GM19438 (cell line): Measurements from ENCODE around the gene ANKS3.
"Not testable (repeated sequence)": the region's sequence is repeated elsewhere in the genome, so short reads cannot be mapped to it uniquely, and the experiment has no call there.

Experiments used
- ATAC-seq: cut with Tn5 transposase; IDR thresholded peaks from one replicate; pipeline ENCODE4 v1.9.1; 2021; ENCODE audit warnings: low read depth; ENCODE audit not compliant: unreplicated experiment

Gene ANKS3

DNA sequence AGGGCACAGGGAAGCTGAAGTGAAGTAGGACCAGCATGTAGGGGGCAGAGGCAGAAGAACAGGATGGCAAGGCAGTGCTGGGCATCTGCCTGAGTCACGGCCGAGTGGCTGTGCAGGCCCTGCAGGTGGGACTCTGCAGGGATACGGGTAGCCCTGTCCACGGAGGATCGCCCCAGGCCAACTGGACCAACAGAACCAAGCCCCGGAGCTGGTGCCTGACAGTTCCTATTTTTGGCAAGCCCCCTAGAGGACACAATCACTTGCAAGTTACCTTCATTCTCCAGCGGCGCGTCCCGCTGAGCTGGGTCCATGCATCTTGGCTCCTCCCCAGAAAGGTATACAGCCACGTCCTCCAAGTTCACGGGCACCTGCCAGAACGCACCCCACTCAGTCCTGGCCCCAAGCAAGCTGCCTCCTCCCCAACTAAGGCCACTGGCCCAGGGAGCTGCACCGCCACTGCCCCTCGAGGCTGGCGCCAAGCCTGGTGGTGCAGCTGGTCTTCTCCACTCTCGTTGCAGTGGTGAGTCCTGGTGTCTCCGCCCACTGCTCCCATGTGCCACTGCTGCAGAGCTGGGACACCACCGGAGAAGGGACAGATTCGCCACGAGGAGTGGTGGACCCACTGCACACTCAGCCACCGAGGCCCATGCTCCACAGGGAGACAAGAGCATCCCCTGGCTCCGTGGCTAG lies 26.3 kb upstream of the ANKS3 start:
- no peak for ATAC-seq

DNA sequence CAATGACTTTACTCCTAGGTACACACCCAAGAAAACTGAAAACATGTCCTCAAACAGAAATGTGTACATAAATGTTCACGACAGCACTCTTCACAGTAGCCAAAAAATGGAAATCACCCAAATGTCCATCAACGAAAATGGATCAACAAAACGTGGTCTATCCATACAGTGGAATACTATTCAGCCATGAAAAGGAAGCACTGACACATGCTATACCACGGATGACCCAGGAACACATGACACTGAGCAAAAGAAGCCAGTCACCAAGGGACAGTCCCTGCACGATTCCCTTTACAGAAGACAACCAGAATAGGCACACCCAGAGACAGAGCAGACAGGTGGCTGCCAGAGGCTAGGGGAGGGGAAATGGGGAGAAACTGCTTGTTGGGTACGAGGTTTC lies 21.6 kb upstream of the ANKS3 start:
- no peak for ATAC-seq

GRCh38 chr16:4754865-4755264 lies 20.8 kb upstream of the ANKS3 start:
- ATAC-seq, result no peak

GRCh38 chr16:4753227-4753626 lies 19.2 kb upstream of the ANKS3 start:
- ATAC-seq, result no peak

- ATAC-seq, result no peak
Measured at GRCh38 chr16:4752351-4753100, 18.5 kb upstream of the ANKS3 start.

GRCh38 chr16:4750896-4751295 lies 16.8 kb upstream of the ANKS3 start:
- no peak for ATAC-seq

DNA sequence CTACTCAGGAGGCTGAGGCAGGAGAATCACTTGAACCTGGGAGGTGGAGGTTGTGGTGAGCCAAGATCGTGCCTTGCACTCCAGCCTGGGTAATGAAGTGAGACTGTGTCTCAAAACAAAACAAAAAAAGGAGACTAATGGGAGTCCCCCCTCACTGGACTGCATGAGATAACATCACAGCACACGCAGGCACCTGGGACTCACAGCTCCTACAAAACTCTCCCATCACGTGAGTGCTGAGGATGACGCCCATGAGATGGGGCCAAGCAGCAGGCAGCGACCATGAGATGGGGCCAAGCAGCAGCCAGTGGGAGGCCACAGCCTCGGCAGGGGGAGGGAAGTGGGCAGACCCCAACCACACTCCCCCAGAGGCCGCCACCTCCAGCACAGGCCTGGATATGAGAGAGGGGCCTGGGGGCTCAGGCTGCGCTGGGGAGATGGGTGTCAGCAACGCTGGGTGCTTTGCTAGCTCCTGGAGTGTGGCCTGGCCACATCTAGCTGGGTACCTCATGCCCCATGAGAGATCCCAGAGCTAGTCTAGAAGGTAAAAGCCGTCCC lies 15.7 kb upstream of the ANKS3 start:
- no peak for ATAC-seq

- no peak for ATAC-seq
Measured at GRCh38 chr16:4748682-4749411, 14.8 kb upstream of the ANKS3 start.

- no peak for ATAC-seq
Measured at GRCh38 chr16:4747906-4748681, 14.0 kb upstream of the ANKS3 start.

- ATAC-seq, result no peak
Measured at GRCh38 chr16:4746991-4747574, 13.0 kb upstream of the ANKS3 start.

DNA sequence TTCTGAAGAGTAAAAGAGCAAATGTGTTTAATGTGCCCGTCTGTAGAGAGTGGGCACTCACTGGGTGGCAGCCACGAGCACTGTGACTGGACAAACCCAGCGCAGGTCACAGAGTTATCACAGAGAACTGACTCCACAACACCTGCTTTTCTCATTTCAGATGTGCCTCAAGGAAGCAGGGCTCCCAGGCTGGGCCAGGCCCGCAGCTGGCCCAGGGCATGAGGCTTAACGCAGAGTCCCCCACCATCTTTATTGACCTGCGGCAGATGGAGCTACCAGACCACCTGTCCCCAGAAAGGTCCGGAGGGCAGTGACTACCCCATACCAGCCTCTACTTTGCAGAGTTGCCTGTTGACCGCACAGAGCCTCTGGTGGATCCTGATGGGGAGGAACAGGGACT lies 12.1 kb upstream of the ANKS3 start:
- ATAC-seq, result no peak

- no peak for ATAC-seq
Measured at GRCh38 chr16:4745274-4745569, 11.2 kb upstream of the ANKS3 start.

- ATAC-seq, result no peak
Measured at GRCh38 chr16:4744555-4745273, 10.6 kb upstream of the ANKS3 start.

DNA sequence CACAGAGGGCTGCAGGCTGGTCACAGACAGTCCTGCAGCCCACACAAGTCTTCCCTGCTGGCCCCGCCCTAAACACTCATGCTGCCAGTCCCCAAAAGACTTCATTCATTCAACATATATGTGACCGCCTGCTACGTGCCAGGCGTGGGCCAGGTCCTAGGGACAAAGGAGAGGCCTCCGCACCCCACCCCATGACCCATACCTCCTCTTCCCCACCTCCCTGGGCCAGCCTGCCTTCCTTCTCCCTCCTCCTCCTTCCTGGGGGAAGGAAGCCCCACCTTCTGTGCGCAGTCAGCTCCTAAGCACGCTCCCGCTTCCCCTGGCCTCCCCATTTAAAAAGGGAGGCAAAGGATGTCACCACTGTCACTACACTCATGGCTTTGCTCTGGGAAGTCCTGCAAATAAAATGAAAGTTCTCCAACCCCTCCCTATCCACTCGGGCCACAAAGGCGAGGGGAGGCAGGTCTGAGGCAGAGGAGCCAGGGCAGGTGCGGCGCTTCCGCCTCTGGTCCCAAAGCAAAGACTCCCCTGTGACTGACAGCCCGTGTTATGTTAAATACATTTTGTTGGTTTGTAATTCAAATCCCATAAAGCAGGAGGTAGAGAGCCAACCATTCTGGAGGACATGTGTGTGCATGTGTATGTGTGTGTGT lies 9.3 kb upstream of the ANKS3 start:
- ATAC-seq, result no peak

DNA sequence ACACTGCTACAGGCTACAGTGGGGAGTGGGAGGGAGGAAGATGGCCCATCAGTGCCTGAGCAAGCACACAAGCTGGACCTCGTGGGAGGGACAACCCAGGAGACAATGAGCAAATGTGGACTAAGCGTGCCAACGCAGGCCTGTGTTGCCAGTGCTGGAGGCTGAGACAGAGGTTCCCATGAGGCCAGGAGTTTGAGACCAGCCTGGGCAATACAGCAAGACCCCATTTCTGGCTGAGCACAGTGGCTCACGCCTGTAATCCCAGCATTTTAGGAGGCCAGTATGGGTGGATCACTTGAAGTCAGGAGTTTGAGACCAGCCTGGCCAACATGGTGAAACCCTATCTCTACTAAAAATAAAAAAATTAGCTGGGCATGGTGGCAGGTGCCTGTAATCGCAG lies 4.3 kb upstream of the ANKS3 start:
- ATAC-seq, result not testable (repeated sequence)

GRCh38 chr16:4737545-4737944 lies 3.5 kb upstream of the ANKS3 start:
- ATAC-seq, result no peak

DNA sequence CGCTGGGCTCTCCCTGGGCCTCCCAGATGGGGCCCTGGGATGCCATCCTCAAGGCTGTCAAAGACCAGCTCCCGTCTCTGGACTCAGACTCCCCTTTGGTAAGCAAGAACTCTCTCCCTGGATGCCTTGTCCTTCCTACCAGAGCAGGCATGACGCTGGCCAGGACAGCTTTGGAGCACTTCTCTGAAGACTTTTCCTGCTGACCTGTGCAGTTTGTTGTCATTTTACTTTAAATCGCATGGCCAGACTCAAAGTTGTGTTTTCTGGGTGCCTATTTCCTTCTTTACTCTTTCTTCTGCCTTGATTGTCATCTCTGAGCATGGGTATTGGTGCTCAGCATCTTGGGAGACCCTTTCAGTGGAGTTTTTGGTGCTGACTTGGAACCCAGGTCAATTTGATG lies 2.5 kb upstream of the ANKS3 start:
- ATAC-seq, result no peak

- ATAC-seq, result peak; percentile 75
Measured at GRCh38 chr16:4734730-4735535, 862 bp upstream of the ANKS3 start.

- peak; percentile 6 for ATAC-seq
Measured at GRCh38 chr16:4733747-4734062, 366 bp downstream of the ANKS3 start.
